Choroid plexus epithelial cell (primary cell): Measurements from ENCODE around the gene MRLN.
A peak's percentile ranks its signal among the peaks of the same experiment; 100 is the strongest.

Experiments used
- DNase-seq: peaks from one replicate; pipeline ENCODE4 v3.0.0-alpha.2; 2010; ENCODE audit warnings: low read depth
- H3K4me3 ChIP-seq: 2 replicates; pipeline ENCODE4 v1.5.1; 2011; ENCODE audit warnings: low read depth, mild to moderate bottlenecking, control low read depth, low read length, moderate library complexity
- CTCF ChIP-seq: conservative IDR thresholded peaks from 2 replicates; pipeline ENCODE4 v1.5.1; 2011; ENCODE audit warnings: low read depth, mild to moderate bottlenecking, control low read depth, inconsistent platforms, low read length, moderate library complexity

MRLN gene

GRCh38 chr10:59709395-59710125 lies 43.7 kb downstream of the MRLN start, which contains the start of gene SLC16A9:
Gene SLC16A9 (minus strand): TSS chr10:59709850. CDS start chr10:59684291, 25,559 bp downstream.
- peak; percentile 57 for DNase-seq
- peak; percentile 31 for TF ChIP-seq CTCF
- peak within 1 kb of the TSS; percentile 53 for H3K4me3 ChIP-seq

GRCh38 chr10:59708816-59709394 lies 44.4 kb downstream of the MRLN start:
- DNase-seq = peak; percentile 4
- no peak for TF ChIP-seq CTCF
- peak overlapping the region; percentile 53 for H3K4me3 ChIP-seq

- H3K4me3 ChIP-seq = no peak overlapping the region
- no peak for TF ChIP-seq CTCF
- no peak for DNase-seq
Observed at GRCh38 chr10:59706851-59707797, 46.1 kb downstream of the MRLN start.

- TF ChIP-seq CTCF = no peak
- H3K4me3 ChIP-seq = no peak overlapping the region
- no peak for DNase-seq
Observed at GRCh38 chr10:59705931-59706330, 47.3 kb downstream of the MRLN start.

- TF ChIP-seq CTCF = no peak
Observed at GRCh38 chr10:59704630-59705029, 48.6 kb downstream of the MRLN start.

GRCh38 chr10:59702347-59702746 lies 50.9 kb downstream of the MRLN start:
- no peak for DNase-seq

More at GRCh38 chr10:59704630-59705029, 48.6 kb downstream of the MRLN start:
- peak; percentile 14 for DNase-seq
- H3K4me3 ChIP-seq = no peak overlapping the region

More at GRCh38 chr10:59702347-59702746, 50.9 kb downstream of the MRLN start:
- TF ChIP-seq CTCF = no peak
- no peak overlapping the region for H3K4me3 ChIP-seq
